Mesendoderm (in vitro differentiated cells): ENCODE results near the gene STARD8.
A peak's percentile ranks its signal among the peaks of the same experiment; 100 is the strongest.
"Not testable (repeated sequence)": the region's sequence is repeated elsewhere in the genome, so short reads cannot be mapped to it uniquely, and the experiment has no call there.

Experiments used
- DNase-seq: peaks from one replicate; pipeline ENCODE4 v3.0.0; 2013
- H2AK5ac ChIP-seq: 2 replicates; pipeline ENCODE4 v1.6.1; 2013; ENCODE audit warnings: low read length, inconsistent platforms
- H2BK120ac ChIP-seq: 2 replicates; pipeline ENCODE4 v1.6.1; 2013; ENCODE audit warnings: low read depth, mild to moderate bottlenecking, low read length, moderate library complexity, mixed read lengths
- H2BK15ac ChIP-seq: replicated peaks from 2 replicates; pipeline ENCODE4 v1.6.1; 2013; ENCODE audit warnings: low read depth, mild to moderate bottlenecking, moderate library complexity
- H2BK5ac ChIP-seq: 2 replicates; pipeline ENCODE4 v1.6.1; 2013; ENCODE audit warnings: low read length, inconsistent platforms
- H3K18ac ChIP-seq: 2 replicates; pipeline ENCODE4 v1.6.1; 2013; ENCODE audit warnings: mild to moderate bottlenecking, low read length, mixed read lengths
- H3K23ac ChIP-seq: one replicate; pipeline ENCODE4 v1.6.1; 2013; ENCODE audit warnings: low read length
- H3K27ac ChIP-seq: 2 replicates; pipeline ENCODE4 v1.5.1; 2013; ENCODE audit warnings: low read depth, mild to moderate bottlenecking, inconsistent platforms, low read length, moderate library complexity
- H3K27me3 ChIP-seq: 2 replicates; pipeline ENCODE4 v1.6.1; 2013; ENCODE audit warnings: low read length, control low read depth, mild to moderate bottlenecking, inconsistent platforms; ENCODE audit not compliant: insufficient read depth, poor library complexity
- H3K36me3 ChIP-seq: 2 replicates; pipeline ENCODE4 v1.6.1; 2013; ENCODE audit warnings: low read length, inconsistent platforms; ENCODE audit not compliant: control insufficient read depth, insufficient read depth
- H3K4ac ChIP-seq: one replicate; pipeline ENCODE4 v1.6.1; 2013; ENCODE audit warnings: low read depth, mild to moderate bottlenecking, low read length, moderate library complexity
- H3K4me1 ChIP-seq: 2 replicates; pipeline ENCODE4 v1.6.1; 2013; ENCODE audit warnings: low read depth, low read length, inconsistent platforms; ENCODE audit not compliant: control insufficient read depth
- H3K4me2 ChIP-seq: 2 replicates; pipeline ENCODE4 v1.6.1; 2013; ENCODE audit warnings: low read length
- H3K4me3 ChIP-seq: 2 replicates; pipeline ENCODE4 v1.5.1; 2013; ENCODE audit warnings: mild to moderate bottlenecking, low read length
- H3K56ac ChIP-seq: one replicate; pipeline ENCODE4 v1.6.1; 2013; ENCODE audit warnings: low read length
- H3K79me1 ChIP-seq: 2 replicates; pipeline ENCODE4 v1.6.1; 2013; ENCODE audit warnings: low read length, inconsistent platforms
- H3K79me2 ChIP-seq: 2 replicates; pipeline ENCODE4 v1.6.1; 2013; ENCODE audit warnings: mild to moderate bottlenecking, low read length; ENCODE audit not compliant: control insufficient read depth, insufficient read depth
- H3K9ac ChIP-seq: 2 replicates; pipeline ENCODE4 v1.6.1; 2013; ENCODE audit warnings: low read length, inconsistent platforms
- H4K5ac ChIP-seq: one replicate; pipeline ENCODE4 v1.6.1; 2013; ENCODE audit warnings: low read length
- H4K8ac ChIP-seq: one replicate; pipeline ENCODE4 v1.6.1; 2013; ENCODE audit warnings: low read depth, mild to moderate bottlenecking, control low read depth, low read length, moderate library complexity
- WGBS: extraction: QIAGEN DNeasy Blood & Tissue Kit; methylation state at CpG from one replicate; pipeline ENCODE4 v1.1.7; 2013; ENCODE audit warnings: low lambda C conversion rate, missing lambda C conversion rate; ENCODE audit not compliant: insufficient coverage; ENCODE audit errors: extremely low coverage; 5-methylcytosine and 5-hydroxymethylcytosine counted together

The STARD8 gene

DNA sequence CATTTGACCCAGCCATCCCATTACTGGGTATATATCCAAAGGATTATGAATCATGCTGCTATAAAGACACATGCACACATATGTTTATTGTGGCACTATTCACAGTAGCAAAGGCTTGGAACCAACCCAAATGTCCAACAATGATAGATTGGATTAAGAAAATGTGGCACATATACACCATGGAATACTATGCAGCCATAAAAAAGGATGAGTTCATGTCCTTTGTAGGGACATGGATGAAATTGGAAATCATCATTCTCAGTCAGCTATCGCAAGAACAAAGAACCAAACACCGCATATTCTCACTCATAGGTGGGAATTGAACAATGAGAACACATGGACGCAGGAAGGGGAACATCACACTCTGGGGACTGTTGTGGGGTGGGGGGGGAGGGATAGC, 94.4 kb downstream of the STARD8 start:
- not testable (repeated sequence) for H4K8ac ChIP-seq, H3K79me1 ChIP-seq, DNase-seq, H3K23ac ChIP-seq, H3K4me1 ChIP-seq, H3K18ac ChIP-seq, H3K79me2 ChIP-seq, H2BK5ac ChIP-seq, H3K36me3 ChIP-seq, H3K4ac ChIP-seq, H2BK120ac ChIP-seq, H4K5ac ChIP-seq, H2AK5ac ChIP-seq, H2BK15ac ChIP-seq, H3K27me3 ChIP-seq, H3K27ac ChIP-seq, H3K56ac ChIP-seq, H3K4me2 ChIP-seq, H3K9ac ChIP-seq, H3K4me3 ChIP-seq
- no CpG with 5 or more reads among the region's 3 CpGs for WGBS

DNA sequence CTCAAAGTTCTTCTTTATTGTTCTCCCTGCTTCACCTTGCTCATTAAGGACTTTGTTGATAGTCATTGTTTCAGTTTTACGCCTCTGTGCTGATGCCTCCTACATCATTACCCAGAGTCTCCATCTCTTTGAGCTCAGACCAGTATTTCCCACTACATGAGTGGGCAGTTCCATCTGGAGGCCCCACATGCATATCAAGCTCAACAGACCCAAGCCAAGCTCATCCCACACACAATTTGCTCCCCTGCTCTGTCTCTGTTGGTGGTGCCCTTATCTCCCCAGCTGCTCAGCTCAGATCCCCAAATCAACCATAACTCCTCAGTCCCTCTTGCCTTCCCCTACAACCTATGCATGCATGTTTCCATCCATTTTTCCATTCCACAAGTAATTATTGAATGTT, 96.3 kb downstream of the STARD8 start:
- no peak overlapping the region for H3K23ac ChIP-seq
- H3K79me1 ChIP-seq, result no peaks in the 10 kb centered on the region
- no peak overlapping the region for H2BK120ac ChIP-seq
- no peaks in the 10 kb centered on the region for H3K79me2 ChIP-seq
- H3K4me3 ChIP-seq, result no peak overlapping the region
- no peaks in the 10 kb centered on the region for H3K27me3 ChIP-seq
- no peak overlapping the region for H2AK5ac ChIP-seq
- H3K4me1 ChIP-seq, result no peaks in the 10 kb centered on the region
- no peak for DNase-seq
- H2BK5ac ChIP-seq, result no peak overlapping the region
- no peak overlapping the region for H3K9ac ChIP-seq
- H4K5ac ChIP-seq, result no peak overlapping the region
- no peak overlapping the region for H4K8ac ChIP-seq
- H3K56ac ChIP-seq, result no peak overlapping the region
- H3K18ac ChIP-seq, result no peak overlapping the region
- H2BK15ac ChIP-seq, result no peak overlapping the region
- no peaks in the 10 kb centered on the region for H3K36me3 ChIP-seq
- no peak overlapping the region for H3K27ac ChIP-seq
- H3K4ac ChIP-seq, result no peak overlapping the region
- no peak overlapping the region for H3K4me2 ChIP-seq
- no CpG with 5 or more reads among the region's 1 CpG for WGBS

DNA sequence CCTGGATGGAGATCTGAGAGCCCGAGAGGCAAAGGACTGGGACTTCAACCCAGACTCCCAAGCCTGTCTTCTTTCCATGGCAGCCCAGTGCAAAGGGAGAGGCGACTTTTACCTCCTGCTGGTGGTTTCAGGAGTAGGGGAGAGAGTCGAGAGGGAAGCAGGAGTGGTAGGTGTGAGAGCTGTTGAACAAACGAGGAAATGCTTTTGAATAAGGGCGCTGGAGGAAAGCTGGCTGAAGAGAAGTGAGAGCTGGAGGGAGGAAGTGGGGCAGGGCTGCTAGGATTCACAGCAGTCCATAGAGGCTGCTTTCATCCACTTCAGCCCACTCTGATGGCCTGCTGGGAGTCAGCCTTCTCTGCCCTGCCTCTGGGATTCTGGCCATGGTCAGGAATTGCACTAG, 99.5 kb downstream of the STARD8 start:
- no peak overlapping the region for H2BK120ac ChIP-seq
- no CpG with 5 or more reads among the region's 5 CpGs for WGBS
- H3K27me3 ChIP-seq, result no peaks in the 10 kb centered on the region
- H3K36me3 ChIP-seq, result no peaks in the 10 kb centered on the region
- H3K23ac ChIP-seq, result no peak overlapping the region
- H3K27ac ChIP-seq, result no peak overlapping the region
- H3K4me3 ChIP-seq, result no peak overlapping the region
- peak; percentile 1 for DNase-seq
- no peak overlapping the region for H2BK15ac ChIP-seq
- no peaks in the 10 kb centered on the region for H3K4me1 ChIP-seq
- no peak overlapping the region for H2AK5ac ChIP-seq
- no peak overlapping the region for H3K4me2 ChIP-seq
- no peak overlapping the region for H3K56ac ChIP-seq
- H2BK5ac ChIP-seq, result no peak overlapping the region
- no peak overlapping the region for H3K9ac ChIP-seq
- H3K4ac ChIP-seq, result no peak overlapping the region
- H3K18ac ChIP-seq, result no peak overlapping the region
- H3K79me2 ChIP-seq, result no peaks in the 10 kb centered on the region
- no peaks in the 10 kb centered on the region for H3K79me1 ChIP-seq
- H4K5ac ChIP-seq, result no peak overlapping the region
- no peak overlapping the region for H4K8ac ChIP-seq

DNA sequence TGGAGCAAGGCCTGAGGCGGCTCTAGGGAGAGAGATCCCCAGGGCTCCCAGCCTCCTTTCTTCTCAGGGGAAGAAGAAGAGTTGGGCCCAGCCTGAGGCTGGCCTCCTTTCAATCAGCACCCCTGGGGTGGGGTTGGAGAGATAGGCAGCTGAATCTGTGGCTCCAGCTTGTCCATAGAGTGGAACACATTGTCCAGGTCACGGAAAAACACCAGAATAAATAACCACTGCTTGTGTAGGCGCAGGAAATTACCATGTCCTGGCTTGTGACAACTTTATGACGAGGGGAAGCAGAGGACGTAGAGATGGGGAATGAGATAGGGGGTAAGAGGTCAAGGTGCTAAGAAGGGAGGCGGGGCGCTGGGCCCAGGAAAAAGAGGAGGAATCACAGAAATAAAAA, 100.6 kb downstream of the STARD8 start:
- H3K4me1 ChIP-seq, result no peaks in the 10 kb centered on the region
- no peak overlapping the region for H3K4me2 ChIP-seq
- H3K36me3 ChIP-seq, result no peaks in the 10 kb centered on the region
- H3K79me2 ChIP-seq, result no peaks in the 10 kb centered on the region
- no peak overlapping the region for H3K4me3 ChIP-seq
- H2BK5ac ChIP-seq, result no peak overlapping the region
- DNase-seq, result no peak
- no peak overlapping the region for H4K8ac ChIP-seq
- no peak overlapping the region for H3K9ac ChIP-seq
- H3K56ac ChIP-seq, result no peak overlapping the region
- H3K27me3 ChIP-seq, result no peaks in the 10 kb centered on the region
- no peak overlapping the region for H3K27ac ChIP-seq
- no peak overlapping the region for H2AK5ac ChIP-seq
- H3K4ac ChIP-seq, result no peak overlapping the region
- H3K79me1 ChIP-seq, result no peaks in the 10 kb centered on the region
- no peak overlapping the region for H2BK15ac ChIP-seq
- H4K5ac ChIP-seq, result no peak overlapping the region
- no peak overlapping the region for H2BK120ac ChIP-seq
- H3K18ac ChIP-seq, result no peak overlapping the region
- no CpG with 5 or more reads among the region's 7 CpGs for WGBS
- H3K23ac ChIP-seq, result no peak overlapping the region

DNA sequence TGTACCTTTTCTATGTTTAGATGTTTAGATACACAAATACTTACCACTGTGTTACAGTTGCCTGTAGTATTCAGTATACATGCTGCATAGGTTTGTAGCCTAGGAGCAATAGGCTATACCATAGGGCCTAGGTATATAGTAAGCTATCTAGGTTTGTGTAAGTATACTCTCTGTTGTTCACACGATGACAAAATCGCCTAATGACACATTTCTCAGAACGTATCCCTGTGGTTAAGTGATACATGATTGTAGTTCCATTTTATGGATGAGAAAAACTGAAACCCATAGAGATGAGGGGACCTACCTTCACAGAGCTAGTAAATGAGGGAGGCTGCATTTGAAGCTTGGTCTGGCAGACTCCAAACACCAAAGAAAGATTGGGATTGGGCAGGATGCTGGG, 102.0 kb downstream of the STARD8 start:
- H3K4me3 ChIP-seq, result no peak overlapping the region
- no peak overlapping the region for H3K56ac ChIP-seq
- no peak overlapping the region for H2BK120ac ChIP-seq
- H4K5ac ChIP-seq, result no peak overlapping the region
- H3K18ac ChIP-seq, result no peak overlapping the region
- H3K4me1 ChIP-seq, result no peaks in the 10 kb centered on the region
- H3K4ac ChIP-seq, result no peak overlapping the region
- no peak overlapping the region for H2BK5ac ChIP-seq
- no peak overlapping the region for H3K27ac ChIP-seq
- no peaks in the 10 kb centered on the region for H3K79me1 ChIP-seq
- no peak overlapping the region for H2AK5ac ChIP-seq
- no peak overlapping the region for H3K4me2 ChIP-seq
- H3K23ac ChIP-seq, result no peak overlapping the region
- no peaks in the 10 kb centered on the region for H3K27me3 ChIP-seq
- H3K36me3 ChIP-seq, result no peaks in the 10 kb centered on the region
- H2BK15ac ChIP-seq, result no peak overlapping the region
- no peaks in the 10 kb centered on the region for H3K79me2 ChIP-seq
- no peak overlapping the region for H3K9ac ChIP-seq
- no peak for DNase-seq
- WGBS, result no CpG with 5 or more reads among the region's 3 CpGs
- H4K8ac ChIP-seq, result no peak overlapping the region

DNA sequence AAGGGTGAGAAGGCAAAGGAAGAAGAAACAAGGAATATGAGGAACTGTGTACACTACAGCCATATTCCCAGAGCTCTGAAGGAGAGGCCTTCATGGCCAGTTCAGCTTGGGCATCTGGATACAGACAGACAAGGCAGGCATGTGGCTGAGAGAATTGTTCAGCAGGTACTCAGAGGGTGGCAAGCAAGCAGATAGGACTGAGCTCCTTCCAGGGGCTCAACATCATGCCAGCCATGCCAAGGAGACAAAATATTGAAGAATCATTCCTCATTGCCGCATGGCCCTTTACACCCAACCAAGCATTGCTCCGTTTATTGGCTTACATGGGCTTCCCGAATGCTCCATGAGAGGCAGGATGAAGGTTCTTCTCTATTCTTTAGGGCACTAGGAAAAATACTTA, 102.8 kb downstream of the STARD8 start:
- no peaks in the 10 kb centered on the region for H3K79me2 ChIP-seq
- no peak overlapping the region for H4K5ac ChIP-seq
- DNase-seq, result no peak
- no peak overlapping the region for H2BK15ac ChIP-seq
- H3K4ac ChIP-seq, result no peak overlapping the region
- H3K27me3 ChIP-seq, result no peaks in the 10 kb centered on the region
- no peak overlapping the region for H3K9ac ChIP-seq
- no peak overlapping the region for H3K23ac ChIP-seq
- no peak overlapping the region for H3K27ac ChIP-seq
- no peak overlapping the region for H3K4me3 ChIP-seq
- no peaks in the 10 kb centered on the region for H3K4me1 ChIP-seq
- H2BK120ac ChIP-seq, result no peak overlapping the region
- H2BK5ac ChIP-seq, result no peak overlapping the region
- H2AK5ac ChIP-seq, result no peak overlapping the region
- no peaks in the 10 kb centered on the region for H3K79me1 ChIP-seq
- H3K36me3 ChIP-seq, result no peaks in the 10 kb centered on the region
- no peak overlapping the region for H4K8ac ChIP-seq
- H3K4me2 ChIP-seq, result no peak overlapping the region
- no peak overlapping the region for H3K56ac ChIP-seq
- no CpG with 5 or more reads among the region's 3 CpGs for WGBS
- H3K18ac ChIP-seq, result no peak overlapping the region
